ELR (cell line): ENCODE measurements around the gene THG1L.
A peak's percentile ranks its signal among the peaks of the same experiment; 100 is the strongest.

Source experiments
- DNase-seq: peaks from one replicate; pipeline ENCODE4 v3.0.0-alpha.2; 2015; ENCODE audit warnings: low read depth

Gene THG1L

DNA sequence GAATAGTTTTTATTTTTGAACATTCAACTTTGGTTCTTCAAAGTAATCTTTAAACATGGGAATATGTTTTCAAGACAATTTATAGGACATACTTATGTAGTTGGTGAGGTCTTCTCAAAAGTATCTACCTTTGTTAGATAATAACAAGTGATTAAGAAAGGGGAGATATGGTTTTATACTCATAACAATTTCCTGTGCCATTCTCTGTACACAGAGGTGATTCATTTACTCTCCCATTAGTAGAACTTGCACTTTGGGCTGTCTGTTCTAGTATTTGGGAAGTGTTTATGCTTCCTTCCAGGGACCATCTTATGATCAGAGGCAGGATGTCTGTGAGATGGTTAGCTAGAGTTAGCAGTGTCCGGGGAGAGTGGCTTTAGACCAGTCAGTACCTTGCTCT lies 27.5 kb downstream of the THG1L start:
- no peak for DNase-seq

- DNase-seq = peak; percentile 78
Measured at GRCh38 chr5:157761690-157762621, 30.7 kb downstream of the THG1L start.

- DNase-seq = no peak
Measured at GRCh38 chr5:157764531-157764930, 33.3 kb downstream of the THG1L start.

- DNase-seq = no peak
Measured at GRCh38 chr5:157766442-157766841, 35.2 kb downstream of the THG1L start.

DNA sequence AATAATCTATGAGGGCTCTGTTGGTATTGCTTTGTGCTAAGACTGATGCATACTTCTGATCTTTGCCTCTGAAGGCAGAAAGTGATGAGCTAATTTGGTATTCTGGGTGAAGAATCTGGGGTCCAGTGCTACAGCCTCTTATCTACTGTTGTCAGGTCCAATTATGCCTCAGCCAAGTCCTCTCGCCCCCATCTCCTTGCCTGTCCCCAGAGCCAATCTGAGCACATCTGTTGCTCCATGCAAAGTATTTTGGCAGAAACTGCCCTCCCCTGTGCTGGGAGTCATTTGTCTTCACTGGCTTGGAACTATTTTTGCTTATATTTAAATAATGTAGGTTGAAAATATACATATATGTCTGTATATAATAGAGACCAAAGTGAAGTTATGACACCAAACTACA lies 35.7 kb downstream of the THG1L start:
- no peak for DNase-seq

GRCh38 chr5:157767689-157768088 lies 36.5 kb downstream of the THG1L start:
- no peak for DNase-seq

- DNase-seq = no peak
Measured at GRCh38 chr5:157770665-157771064, 39.4 kb downstream of the THG1L start.

DNA sequence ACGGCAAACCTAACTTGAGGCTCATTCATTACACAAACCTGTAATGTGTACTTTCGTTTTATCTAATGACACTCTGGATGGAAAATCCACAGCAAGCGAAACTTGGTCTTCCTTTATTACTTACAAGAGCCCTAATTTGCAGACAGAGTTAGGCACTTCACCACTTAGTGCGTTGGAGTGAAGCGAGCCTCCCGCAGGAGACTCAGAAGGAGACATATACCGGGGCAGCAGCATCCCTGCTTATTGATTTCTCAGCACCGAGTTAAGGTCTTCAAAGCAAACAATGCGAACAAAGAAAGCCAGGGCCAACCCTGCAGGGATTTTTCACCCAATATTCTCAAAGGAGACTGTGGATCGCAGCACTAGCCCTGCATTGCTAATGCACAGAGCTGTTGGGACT lies 40.9 kb downstream of the THG1L start:
- DNase-seq = no peak

- peak; percentile 43 for DNase-seq
Measured at GRCh38 chr5:157778121-157778805, 47.0 kb downstream of the THG1L start.

GRCh38 chr5:157779221-157779620 lies 48.0 kb downstream of the THG1L start:
- DNase-seq = no peak

- no peak for DNase-seq
Measured at GRCh38 chr5:157785801-157786200, 54.6 kb downstream of the THG1L start.
